ENCODE measurements around the gene SLC5A5.
A peak's percentile ranks its signal among the peaks of the same experiment; 100 is the strongest.
"Not testable (repeated sequence)": the region's sequence is repeated elsewhere in the genome, so short reads cannot be mapped to it uniquely, and the experiment has no call there.

SLC5A5 gene

GRCh38 chr19:17871032-17871877, 490 bp upstream of the SLC5A5 start:
- DNase-seq (ENCODE audit: low read depth in 1 of 2, low spot score in 1 of 2): no peak

DNA sequence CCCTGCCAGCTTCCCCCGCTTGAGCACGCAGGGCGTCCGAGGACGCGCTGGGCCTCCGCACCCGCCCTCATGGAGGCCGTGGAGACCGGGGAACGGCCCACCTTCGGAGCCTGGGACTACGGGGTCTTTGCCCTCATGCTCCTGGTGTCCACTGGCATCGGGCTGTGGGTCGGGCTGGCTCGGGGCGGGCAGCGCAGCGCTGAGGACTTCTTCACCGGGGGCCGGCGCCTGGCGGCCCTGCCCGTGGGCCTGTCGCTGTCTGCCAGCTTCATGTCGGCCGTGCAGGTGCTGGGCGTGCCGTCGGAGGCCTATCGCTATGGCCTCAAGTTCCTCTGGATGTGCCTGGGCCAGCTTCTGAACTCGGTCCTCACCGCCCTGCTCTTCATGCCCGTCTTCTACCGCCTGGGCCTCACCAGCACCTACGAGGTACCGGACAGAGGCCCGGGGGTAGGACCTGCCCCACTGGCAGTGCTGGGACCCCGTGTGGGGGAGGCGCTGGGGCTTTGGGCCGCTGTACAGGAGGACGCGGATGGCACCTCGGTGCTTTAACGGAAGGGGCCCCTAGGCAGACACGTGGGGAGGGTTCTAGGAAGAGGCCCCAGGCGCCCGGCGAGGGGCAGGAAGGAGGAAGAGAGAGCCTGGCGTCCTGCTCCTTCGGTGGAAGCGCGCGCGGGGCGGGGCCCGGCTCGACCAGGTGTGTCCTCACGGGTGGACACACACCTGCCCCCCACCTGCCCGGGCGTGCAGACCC, 681 bp downstream of the SLC5A5 start:
- DNase-seq (ENCODE audit: low read depth in 1 of 2, low spot score in 1 of 2): no peak

GRCh38 chr19:17873786-17874757, 2.3 kb downstream of the SLC5A5 start:
- peak; percentile 52 to 54 for DNase-seq (ENCODE audit: low read depth in 1 of 2, low spot score in 1 of 2)

DNA sequence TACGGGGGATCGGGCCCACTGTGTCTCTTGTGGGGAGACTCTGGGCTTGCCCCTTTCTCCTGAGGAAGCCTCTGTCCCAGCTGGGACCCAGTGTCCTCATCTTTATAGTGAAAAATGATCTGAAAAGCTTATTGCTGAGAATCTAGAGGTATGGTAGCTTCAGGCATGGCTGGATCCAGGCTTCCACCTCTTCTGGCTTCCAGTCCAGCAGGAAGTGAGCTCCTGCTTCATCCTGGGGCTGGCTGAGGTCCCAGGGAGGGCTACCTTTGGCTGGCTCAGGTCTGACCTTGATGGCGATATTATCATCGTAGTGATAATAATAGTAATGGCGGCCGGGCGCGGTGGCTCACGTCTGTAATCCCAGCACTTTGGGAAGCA, 3.0 kb downstream of the SLC5A5 start:
- no peak for DNase-seq (ENCODE audit: low read depth in 1 of 2, low spot score in 1 of 2)

DNA sequence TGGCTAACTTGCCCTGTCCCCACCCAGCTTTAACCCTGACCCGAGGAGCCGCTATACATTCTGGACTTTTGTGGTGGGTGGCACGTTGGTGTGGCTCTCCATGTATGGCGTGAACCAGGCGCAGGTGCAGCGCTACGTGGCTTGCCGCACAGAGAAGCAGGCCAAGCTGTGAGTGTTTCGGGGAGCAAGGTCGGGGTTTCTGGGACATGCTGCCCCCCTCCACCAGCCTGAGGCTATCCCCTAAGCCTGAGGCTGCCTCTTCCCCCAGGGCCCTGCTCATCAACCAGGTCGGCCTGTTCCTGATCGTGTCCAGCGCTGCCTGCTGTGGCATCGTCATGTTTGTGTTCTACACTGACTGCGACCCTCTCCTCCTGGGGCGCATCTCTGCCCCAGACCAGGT, 6.0 kb downstream of the SLC5A5 start:
- no peak for DNase-seq (ENCODE audit: low read depth in 1 of 2, low spot score in 1 of 2)

GRCh38 chr19:17879466-17879865, 7.7 kb downstream of the SLC5A5 start:
- no peak for DNase-seq (ENCODE audit: low read depth in 1 of 2, low spot score in 1 of 2)

- DNase-seq (ENCODE audit: low read depth in 1 of 2, low spot score in 1 of 2): no peak
These were observed 10.0 kb downstream of the SLC5A5 start for GRCh38 chr19:17881701-17882100.

- DNase-seq (ENCODE audit: low read depth in 1 of 2, low spot score in 1 of 2): no peak
These were observed 12.1 kb downstream of the SLC5A5 start for GRCh38 chr19:17883627-17884410.

DNA sequence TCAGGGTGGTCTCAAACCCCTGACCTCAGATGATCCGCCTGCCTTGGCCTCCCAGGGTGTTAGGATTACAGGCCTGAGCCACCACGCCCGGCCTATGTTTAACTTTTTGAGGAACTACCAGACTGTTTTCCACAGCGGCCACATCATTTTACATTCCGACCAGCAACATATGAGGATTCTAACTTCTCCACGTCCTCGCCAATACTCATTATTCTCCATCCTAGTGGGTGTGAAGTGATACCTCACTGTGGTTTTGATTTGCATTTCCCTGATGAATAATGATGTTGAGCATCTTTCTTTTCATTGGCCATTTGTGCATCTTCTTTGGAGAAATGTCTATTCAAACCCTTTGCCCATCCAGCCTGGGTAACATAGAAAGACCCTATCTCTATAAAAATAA, 14.8 kb downstream of the SLC5A5 start:
- DNase-seq (ENCODE audit: low read depth in 1 of 2, low spot score in 1 of 2): no peak

DNA sequence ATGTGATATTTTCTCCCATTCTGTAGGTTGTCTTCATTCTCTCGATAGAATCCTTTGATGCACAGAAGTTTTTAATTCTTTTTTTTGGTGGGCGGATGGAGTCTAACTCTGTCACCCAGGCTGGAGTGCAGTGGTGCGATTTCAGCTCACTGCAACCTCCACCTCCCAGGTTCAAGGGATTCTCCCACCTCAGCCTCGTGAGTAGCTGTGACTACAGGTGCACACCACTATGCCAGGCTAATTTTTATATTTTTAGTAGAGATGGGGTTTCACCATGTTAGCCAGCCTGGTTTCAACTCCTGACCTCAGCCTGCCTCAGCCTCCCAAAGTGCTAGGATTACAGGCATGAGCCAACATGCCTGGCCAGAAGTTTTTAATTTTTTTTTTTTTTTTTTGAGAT, 15.5 kb downstream of the SLC5A5 start:
- DNase-seq (ENCODE audit: low read depth in 1 of 2, low spot score in 1 of 2): not testable (repeated sequence)

GRCh38 chr19:17888260-17888659, 16.5 kb downstream of the SLC5A5 start:
- no peak for DNase-seq (ENCODE audit: low read depth in 1 of 2, low spot score in 1 of 2)

DNA sequence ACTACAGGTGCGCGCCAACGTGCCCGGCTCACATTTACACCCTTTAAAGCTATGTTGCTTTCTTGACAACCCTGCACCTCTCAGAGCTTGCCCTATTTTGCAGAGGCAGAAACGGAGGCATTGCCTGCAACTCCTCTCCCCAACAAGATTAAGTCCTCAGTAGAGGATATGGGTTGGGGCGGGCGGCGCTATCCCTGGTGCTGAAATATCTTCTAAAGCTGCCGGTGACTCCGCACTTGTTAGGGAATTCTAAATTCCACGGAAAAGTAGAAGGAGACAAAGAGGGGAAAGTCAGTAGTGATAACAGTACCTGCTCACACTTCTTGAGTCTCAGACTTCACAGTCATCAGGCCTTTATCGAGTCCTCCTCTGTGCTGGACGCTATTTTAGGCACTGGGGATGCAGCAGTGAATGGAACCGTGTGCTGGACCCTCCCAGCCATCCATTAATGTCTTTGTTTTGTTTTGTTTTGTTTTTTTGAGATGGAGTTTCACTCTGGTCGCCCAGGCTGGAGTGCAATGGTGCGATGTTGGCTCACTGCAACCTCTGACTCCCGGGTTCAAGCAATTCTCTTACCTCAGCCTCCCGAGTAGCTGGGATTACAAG, 18.0 kb downstream of the SLC5A5 start:
- no peak for DNase-seq (ENCODE audit: low read depth in 1 of 2, low spot score in 1 of 2)

DNA sequence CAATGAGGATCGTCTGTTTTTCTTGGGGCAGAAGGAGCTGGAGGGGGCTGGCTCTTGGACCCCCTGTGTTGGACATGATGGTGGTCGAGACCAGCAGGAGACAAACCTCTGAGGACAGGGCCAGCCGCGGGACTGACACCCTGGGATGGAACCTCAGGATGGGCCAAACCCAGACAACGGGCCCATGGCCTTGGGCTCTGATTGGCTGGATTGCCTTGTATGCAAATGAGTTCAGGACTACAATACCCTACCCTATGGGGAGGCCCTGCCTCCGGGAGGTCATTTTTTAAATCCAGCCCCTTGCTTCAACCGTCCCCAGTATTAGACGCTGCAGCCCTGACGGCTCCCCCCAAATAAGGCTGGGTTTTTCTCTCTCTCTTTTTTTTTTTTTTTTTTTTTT, 22.0 kb downstream of the SLC5A5 start:
- DNase-seq (ENCODE audit: low read depth in 1 of 2, low spot score in 1 of 2): no peak

DNA sequence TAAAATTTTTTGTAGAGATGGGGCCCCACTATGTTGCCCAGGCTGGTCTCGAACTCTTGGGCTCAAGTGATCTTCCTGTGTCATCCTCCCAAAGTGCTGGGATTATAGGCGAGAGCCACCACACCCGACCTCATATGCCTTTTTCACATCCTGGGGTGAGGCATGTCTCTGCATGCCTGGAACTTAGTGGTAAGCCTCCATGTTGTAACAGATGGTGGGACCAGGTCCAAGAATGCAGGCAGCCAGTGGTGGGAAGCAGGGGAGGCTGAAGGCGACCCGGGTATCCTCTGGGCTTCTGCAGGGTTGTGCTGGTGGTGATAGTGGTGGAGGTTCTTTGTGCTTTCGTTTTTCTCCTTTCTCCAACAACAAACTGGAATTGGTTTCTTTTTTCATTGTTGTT, 31.0 kb downstream of the SLC5A5 start:
- DNase-seq (ENCODE audit: low read depth in 1 of 2, low spot score in 1 of 2): no peak

DNA sequence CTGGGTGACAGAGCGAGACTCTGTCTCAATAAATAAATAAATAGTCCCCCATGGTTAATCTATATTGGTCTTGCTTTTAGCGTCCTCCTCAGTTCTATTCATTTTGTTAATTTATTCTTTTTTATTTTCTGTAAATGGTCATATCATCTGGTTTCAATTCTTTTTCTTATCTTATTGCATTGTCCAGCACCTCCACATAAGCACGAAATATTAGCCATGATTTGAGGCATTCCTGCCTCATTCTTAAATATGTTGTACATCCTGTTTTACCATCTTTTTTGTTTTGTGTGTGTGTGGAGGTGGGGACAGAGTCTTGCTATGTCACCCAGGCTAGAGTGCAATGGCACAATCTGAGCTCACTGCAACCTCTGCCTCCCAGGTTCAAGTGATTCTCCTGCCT, 36.5 kb downstream of the SLC5A5 start:
- no peak for DNase-seq (ENCODE audit: low read depth in 1 of 2, low spot score in 1 of 2)

- no peak for DNase-seq (ENCODE audit: low read depth in 1 of 2, low spot score in 1 of 2)
These were observed 37.4 kb downstream of the SLC5A5 start for GRCh38 chr19:17909003-17909732.

- no peak for DNase-seq (ENCODE audit: low read depth in 1 of 2, low spot score in 1 of 2)
These were observed 39.1 kb downstream of the SLC5A5 start for GRCh38 chr19:17910791-17911360.

DNA sequence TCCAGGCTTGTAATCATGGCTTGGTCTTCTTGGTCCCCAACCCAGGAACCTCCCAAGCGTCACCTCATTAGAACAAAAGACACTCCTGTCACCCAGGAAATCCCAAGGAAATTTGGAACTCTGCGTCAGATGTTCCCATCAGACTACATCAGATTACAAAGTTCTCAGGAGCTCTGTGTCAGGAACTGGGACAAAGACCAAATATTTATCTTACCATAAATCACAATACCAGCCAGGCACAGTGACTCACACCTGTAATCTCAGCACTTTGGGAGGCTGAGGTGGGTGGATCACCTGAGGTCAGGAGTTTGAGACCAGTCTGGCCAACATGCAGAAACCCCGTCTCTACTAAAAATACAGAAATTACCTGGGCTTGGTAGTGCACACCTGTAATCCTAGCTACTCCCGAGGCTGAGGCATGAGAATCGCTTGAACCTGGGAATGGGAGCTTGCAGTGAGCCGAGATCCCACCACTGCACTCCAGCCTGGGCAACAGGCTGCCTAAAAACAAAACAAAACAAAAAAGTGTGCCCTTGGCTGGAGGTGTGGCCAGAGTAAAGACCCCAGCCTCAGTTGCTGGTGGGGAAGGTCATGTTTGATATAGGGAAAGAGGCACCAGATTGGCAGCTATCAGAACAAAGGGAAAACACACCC, 44.3 kb downstream of the SLC5A5 start:
- no peak for DNase-seq (ENCODE audit: low read depth in 1 of 2, low spot score in 1 of 2)

- not testable (repeated sequence) for DNase-seq (ENCODE audit: low read depth in 1 of 2, low spot score in 1 of 2)
These were observed 46.4 kb downstream of the SLC5A5 start for GRCh38 chr19:17918151-17918550.

All from activated CD4-positive, alpha-beta T cell treated with anti-CD3 and anti-CD28 coated beads, Interleukin-2, amount 50 U/mL, for 24 hours (primary cell).